ENCODE measurements around the gene ALK. TPM values are rescaled to one million over a fixed set of nuclear protein-coding genes. Genes with fewer than 3 reads are reported as not detected.

ALK gene
- polyA plus RNA-seq, 1 experiment, result not detected

DNA sequence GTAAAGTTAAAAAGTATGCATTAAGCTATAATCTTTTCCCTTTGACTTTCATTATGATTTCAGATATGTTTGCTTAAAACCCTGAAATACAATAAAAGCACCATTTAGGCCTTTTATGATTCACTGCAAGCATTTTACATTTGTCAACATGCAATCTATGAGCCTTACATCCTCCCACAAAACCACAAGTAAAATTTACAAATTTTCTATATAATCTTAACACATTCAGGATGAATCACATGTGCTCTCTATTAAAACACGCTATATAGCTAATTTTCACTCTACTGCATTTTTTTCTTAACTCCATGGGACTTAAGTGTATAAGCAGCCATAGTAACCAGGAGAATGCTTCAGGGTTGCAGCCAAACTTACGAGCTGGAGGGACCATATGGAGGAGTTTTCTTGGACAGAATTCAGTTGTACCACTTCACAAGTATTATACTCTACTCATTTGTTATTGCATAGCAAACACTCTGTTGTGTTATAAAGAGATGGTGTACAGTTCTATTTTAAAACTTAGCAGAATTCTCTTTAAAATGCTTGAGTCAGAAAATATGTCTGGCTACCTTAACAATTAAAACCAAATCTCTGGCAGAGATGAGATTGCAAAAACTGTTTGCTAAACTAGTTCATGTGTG lies 293.2 kb downstream of the ALK start:
- Histone ChIP-seq H3K9me3 (ENCODE audit: control insufficient read depth, insufficient read depth, low read length) (no peaks in the 10 kb centered on the region), H3K27ac (ENCODE audit: low read depth, low read length) (no peak overlapping the region), H3K4me3 (ENCODE audit: low read depth, low read length) (no peak overlapping the region), H3K27me3 (ENCODE audit: control insufficient read depth, insufficient read depth, low read length) (no peaks in the 10 kb centered on the region)
- POLR2A ChIA-PET, result no interaction called here
- no peak for TF ChIP-seq CTCF (IDR thresholded peaks at IDR 0.05; ENCODE audit: low read depth, low read length)
- no peak for DNase-seq (ENCODE audit: low read depth, low spot score)
- CTCF ChIA-PET, result interaction anchor here (0.6 kb wide), 1 partner anchor 149 kb away, joined by 3 read pairs; no protein-coding TSS in a partner anchor

GRCh38 chr2:29627279-29627711 lies 294.1 kb downstream of the ALK start:
- DNase-seq (ENCODE audit: low read depth, low spot score), result peak; percentile 85
- no peaks in the 10 kb centered on the region for H3K27me3 ChIP-seq (ENCODE audit: control insufficient read depth, insufficient read depth, low read length)
- no peak overlapping the region for H3K4me3 ChIP-seq (ENCODE audit: low read depth, low read length)
- POLR2A ChIA-PET, result no interaction called here
- CTCF ChIA-PET, result interaction anchor here (0.6 kb wide), 1 partner anchor 150 kb away, joined by 3 read pairs; no protein-coding TSS in a partner anchor
- peak overlapping the region; percentile 59 for H3K27ac ChIP-seq (ENCODE audit: low read depth, low read length)
- H3K9me3 ChIP-seq (ENCODE audit: control insufficient read depth, insufficient read depth, low read length), result no peaks in the 10 kb centered on the region
- TF ChIP-seq CTCF (IDR thresholded peaks at IDR 0.05; ENCODE audit: low read depth, low read length), result no peak

GRCh38 chr2:29620890-29621289 lies 300.5 kb downstream of the ALK start:
- no peak for DNase-seq (ENCODE audit: low read depth, low spot score)
- TF ChIP-seq CTCF (IDR thresholded peaks at IDR 0.05; ENCODE audit: low read depth, low read length), result no peak
- Histone ChIP-seq H3K9me3 (ENCODE audit: control insufficient read depth, insufficient read depth, low read length) (no peaks in the 10 kb centered on the region), H3K27me3 (ENCODE audit: control insufficient read depth, insufficient read depth, low read length) (no peaks in the 10 kb centered on the region), H3K27ac (ENCODE audit: low read depth, low read length) (no peak overlapping the region), H3K4me3 (ENCODE audit: low read depth, low read length) (no peak overlapping the region)
- CTCF ChIA-PET, result no interaction called here
- POLR2A ChIA-PET, result no interaction called here

DNA sequence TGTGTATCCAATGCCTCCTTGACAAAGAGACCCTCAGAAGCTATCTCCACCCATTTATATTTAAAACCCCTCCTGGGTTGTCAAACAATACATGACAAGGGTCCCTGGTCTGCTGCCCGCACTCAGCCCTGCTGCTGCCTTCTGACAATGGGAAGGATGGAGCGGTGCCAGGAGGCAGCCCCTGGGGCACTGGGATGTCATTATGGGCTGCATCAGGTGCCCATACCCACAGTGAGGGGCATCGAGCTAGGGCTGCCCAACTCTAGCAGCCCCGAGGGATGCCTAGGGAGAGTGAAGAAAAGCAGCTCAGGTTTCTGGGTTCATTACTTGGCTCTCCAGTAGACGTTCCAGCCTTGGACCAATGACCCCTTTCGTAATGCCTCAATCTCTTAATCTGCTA lies 301.7 kb downstream of the ALK start:
- TF ChIP-seq CTCF (IDR thresholded peaks at IDR 0.05; ENCODE audit: low read depth, low read length), result no peak
- CTCF ChIA-PET, result no interaction called here
- no peaks in the 10 kb centered on the region for H3K27me3 ChIP-seq (ENCODE audit: control insufficient read depth, insufficient read depth, low read length)
- no peak overlapping the region for H3K27ac ChIP-seq (ENCODE audit: low read depth, low read length)
- H3K9me3 ChIP-seq (ENCODE audit: control insufficient read depth, insufficient read depth, low read length), result no peaks in the 10 kb centered on the region
- DNase-seq (ENCODE audit: low read depth, low spot score), result no peak
- no peak overlapping the region for H3K4me3 ChIP-seq (ENCODE audit: low read depth, low read length)
- POLR2A ChIA-PET, result no interaction called here

DNA sequence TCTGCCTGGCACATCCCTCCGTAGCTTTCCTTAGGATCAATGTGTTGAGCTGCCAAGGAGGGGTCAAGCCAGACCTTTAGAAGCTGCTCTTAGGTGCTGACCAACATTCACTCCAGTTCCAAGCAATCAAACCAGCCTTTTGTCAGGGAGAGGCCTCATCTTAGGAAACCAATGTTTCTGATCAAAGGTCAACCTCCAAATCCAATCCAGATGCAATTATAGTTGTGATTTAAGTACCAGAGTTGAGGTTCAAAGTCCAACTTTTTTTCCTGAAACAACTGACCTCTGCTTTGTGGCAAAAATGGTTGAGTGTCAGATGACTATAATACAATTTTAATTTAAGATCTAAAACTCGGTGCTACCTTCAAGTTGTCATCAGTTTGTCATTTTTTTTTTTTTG lies 303.4 kb downstream of the ALK start:
- TF ChIP-seq CTCF (IDR thresholded peaks at IDR 0.05; ENCODE audit: low read depth, low read length), result no peak
- Histone ChIP-seq H3K9me3 (ENCODE audit: control insufficient read depth, insufficient read depth, low read length) (no peaks in the 10 kb centered on the region), H3K27me3 (ENCODE audit: control insufficient read depth, insufficient read depth, low read length) (no peaks in the 10 kb centered on the region), H3K27ac (ENCODE audit: low read depth, low read length) (no peak overlapping the region), H3K4me3 (ENCODE audit: low read depth, low read length) (no peak overlapping the region)
- POLR2A ChIA-PET, result no interaction called here
- no peak for DNase-seq (ENCODE audit: low read depth, low spot score)
- CTCF ChIA-PET, result interaction anchor here (0.7 kb wide), 1 partner anchor 76 kb away, joined by 3 read pairs; no protein-coding TSS in a partner anchor
